Subcutaneous abdominal adipose tissue (tissue), 5 donors: Measurements from ENCODE around the gene TUFT1.

Experiments used
- H3K27ac ChIP-seq: one replicate; pipeline ENCODE4 v1.7.0; 2013; ENCODE audit warnings: low read depth, mild to moderate bottlenecking, inconsistent platforms, low read length, moderate library complexity
- H3K27me3 ChIP-seq, 5 donors: one replicate each; pipeline ENCODE4 v1.7.0; 2013; ENCODE audit warnings: low read length in 5 of 5, inconsistent platforms in 1 of 5; ENCODE audit not compliant: control insufficient read depth in 5 of 5, insufficient read depth in 4 of 5
- H3K36me3 ChIP-seq, 5 donors: one replicate each; pipeline ENCODE4 v1.7.0; 2013; ENCODE audit warnings: low read length in 5 of 5; ENCODE audit not compliant: control insufficient read depth in 5 of 5, insufficient read depth in 5 of 5
- H3K4me1 ChIP-seq, 5 donors: one replicate each; pipeline ENCODE4 v1.7.0; 2013; ENCODE audit warnings: low read length in 5 of 5, mild to moderate bottlenecking in 3 of 5, moderate library complexity in 1 of 5; ENCODE audit not compliant: control insufficient read depth in 5 of 5, insufficient read depth in 5 of 5
- H3K4me3 ChIP-seq, 5 donors: one replicate each; pipeline ENCODE4 v1.7.0; 2013; ENCODE audit warnings: low read length in 5 of 5, low read depth in 1 of 5
- H3K9ac ChIP-seq, 5 donors: one replicate each; pipeline ENCODE4 v1.7.0; 2013; ENCODE audit warnings: low read length in 5 of 5, mild to moderate bottlenecking in 4 of 5, moderate library complexity in 3 of 5
- H3K9me3 ChIP-seq, 5 donors: one replicate each; pipeline ENCODE4 v1.7.0; 2013; ENCODE audit warnings: low read length in 5 of 5; ENCODE audit not compliant: control insufficient read depth in 5 of 5
- donor health status: healthy.
- donor health status: healthy.
- donor health status: healthy.
- donor health status: healthy.
- donor health status: healthy.

Gene TUFT1

GRCh38 chr1:151540021-151540981 is at the start of gene TUFT1:
TSS of gene TUFT1 (plus strand) at chr1:151540309. CDS start at chr1:151540367, 58 bp downstream.
- peak within 1 kb of the TSS; percentile 65 to 81 (median 73) for H3K9ac ChIP-seq
- H3K36me3 ChIP-seq, result no peaks in the 10 kb centered on the region
- no peaks in the 10 kb centered on the region for H3K27me3 ChIP-seq

GRCh38 chr1:151491641-151492040 is 48.5 kb upstream of the TUFT1 start:
- no peaks in the 10 kb centered on the region for H3K36me3 ChIP-seq
- H3K27me3 ChIP-seq, result no peaks in the 10 kb centered on the region
- peaks cover 0 to 6% (median 0%) of the 10 kb centered on the region in 5 donors for H3K4me1 ChIP-seq
- no peak overlapping the region for H3K4me3 ChIP-seq
- no peak overlapping the region for H3K27ac ChIP-seq
- no peaks in the 10 kb centered on the region for H3K9me3 ChIP-seq
- no peak overlapping the region for H3K9ac ChIP-seq

More at GRCh38 chr1:151540021-151540981, at the start of gene TUFT1:
- Histone ChIP-seq H3K4me1 (peaks cover 9 to 43% (median 34%) of the 10 kb centered on the region in 5 donors), H3K9me3 (no peaks in the 10 kb centered on the region), H3K27ac (peak within 1 kb of the TSS; percentile 65), H3K4me3 (peak within 1 kb of the TSS; percentile 82 to 87 (median 84))

- Histone ChIP-seq H3K4me3 (no peak overlapping the region), H3K9me3 (no peaks in the 10 kb centered on the region), H3K9ac (no peak overlapping the region), H3K27ac (no peak overlapping the region), H3K36me3 (no peaks in the 10 kb centered on the region), H3K4me1 (peaks cover 0 to 6% (median 0%) of the 10 kb centered on the region in 5 donors), H3K27me3 (no peaks in the 10 kb centered on the region)
Observed at GRCh38 chr1:151492120-151492519, 48.0 kb upstream of the TUFT1 start.

- Histone ChIP-seq H3K27ac (no peak overlapping the region), H3K27me3 (no peaks in the 10 kb centered on the region), H3K4me3 (no peak overlapping the region), H3K9ac (no peak overlapping the region), H3K9me3 (no peaks in the 10 kb centered on the region), H3K4me1 (peaks cover 0 to 6% (median 0%) of the 10 kb centered on the region in 5 donors), H3K36me3 (no peaks in the 10 kb centered on the region)
Observed at GRCh38 chr1:151493042-151493441, 47.1 kb upstream of the TUFT1 start.

GRCh38 chr1:151494741-151495281 is 45.3 kb upstream of the TUFT1 start:
- Histone ChIP-seq H3K9me3 (no peaks in the 10 kb centered on the region), H3K36me3 (no peaks in the 10 kb centered on the region), H3K27ac (no peak overlapping the region), H3K4me3 (no peak overlapping the region), H3K27me3 (no peaks in the 10 kb centered on the region), H3K4me1 (peaks cover 0 to 6% (median 0%) of the 10 kb centered on the region in 5 donors), H3K9ac (no peak overlapping the region)

GRCh38 chr1:151495316-151495715 is 44.8 kb upstream of the TUFT1 start:
- H3K9me3 ChIP-seq, result no peaks in the 10 kb centered on the region
- peaks cover 0 to 6% (median 0%) of the 10 kb centered on the region in 5 donors for H3K4me1 ChIP-seq
- no peak overlapping the region for H3K4me3 ChIP-seq
- H3K36me3 ChIP-seq, result no peaks in the 10 kb centered on the region
- H3K27me3 ChIP-seq, result peaks cover 0 to 3% (median 0%) of the 10 kb centered on the region in 5 donors
- H3K9ac ChIP-seq, result no peak overlapping the region
- H3K27ac ChIP-seq, result no peak overlapping the region

GRCh38 chr1:151499365-151499764 is 40.7 kb upstream of the TUFT1 start:
- H3K4me3 ChIP-seq, result no peak overlapping the region
- H3K9ac ChIP-seq, result no peak overlapping the region
- no peaks in the 10 kb centered on the region for H3K36me3 ChIP-seq
- H3K4me1 ChIP-seq, result peaks cover 0 to 5% (median 0%) of the 10 kb centered on the region in 5 donors
- peaks cover 0 to 3% (median 0%) of the 10 kb centered on the region in 5 donors for H3K27me3 ChIP-seq
- H3K27ac ChIP-seq, result no peak overlapping the region
- no peaks in the 10 kb centered on the region for H3K9me3 ChIP-seq

GRCh38 chr1:151499930-151500329 is 40.2 kb upstream of the TUFT1 start:
- Histone ChIP-seq H3K4me1 (no peaks in the 10 kb centered on the region), H3K27ac (no peak overlapping the region), H3K9ac (no peak overlapping the region), H3K9me3 (no peaks in the 10 kb centered on the region), H3K36me3 (no peaks in the 10 kb centered on the region), H3K27me3 (peaks cover 0 to 3% (median 0%) of the 10 kb centered on the region in 5 donors), H3K4me3 (no peak overlapping the region)

GRCh38 chr1:151501474-151501873 is 38.6 kb upstream of the TUFT1 start:
- no peaks in the 10 kb centered on the region for H3K4me1 ChIP-seq
- H3K27ac ChIP-seq, result no peak overlapping the region

More at GRCh38 chr1:151501474-151501873, 38.6 kb upstream of the TUFT1 start:
- H3K27me3 ChIP-seq, result peaks cover 0 to 3% (median 0%) of the 10 kb centered on the region in 5 donors
- H3K9me3 ChIP-seq, result no peaks in the 10 kb centered on the region
- H3K36me3 ChIP-seq, result no peaks in the 10 kb centered on the region
- H3K9ac ChIP-seq, result no peak overlapping the region
- H3K4me3 ChIP-seq, result no peak overlapping the region
